Tibial nerve (tissue), 4 donors: ENCODE data around the gene DYNC1LI1. TPM values are rescaled to one million over a fixed set of nuclear protein-coding genes. Genes with fewer than 3 reads are reported as not detected.

Experiments used
- DNase-seq, 2 donors: peaks; one replicate each; pipeline ENCODE4 v3.0.0-alpha.2; 2019; ENCODE audit warnings: low spot score in 2 of 2
- H3K27ac ChIP-seq, 4 donors: fragments of 200-600 bp; sonication (generic) in 3 of 4; one replicate each; pipeline ENCODE4 v1.5.1; 2017 to 2019; ENCODE audit warnings: mild to moderate bottlenecking in 1 of 4
- H3K27me3 ChIP-seq, 2 donors: fragments of 200-600 bp; sonication (generic) in 1 of 2; one replicate each; pipeline versions ENCODE4 v1.5.1 to v1.6.0; 2017 to 2019
- H3K36me3 ChIP-seq, 3 donors: fragments of 200-600 bp; sonication (generic); one replicate each; pipeline ENCODE4 v1.5.1; 2018 to 2019
- H3K4me1 ChIP-seq, 4 donors: fragments of 200-600 bp; sonication (generic) in 3 of 4; one replicate each; pipeline ENCODE4 v1.5.1; 2017 to 2019
- H3K4me3 ChIP-seq, 4 donors: fragments of 200-600 bp; sonication (generic) in 3 of 4; one replicate each; pipeline ENCODE4 v1.5.1; 2017 to 2019; ENCODE audit warnings: mild to moderate bottlenecking in 1 of 4, moderate library complexity in 1 of 4
- H3K9me3 ChIP-seq, 4 donors: fragments of 200-600 bp; sonication (generic) in 3 of 4; one replicate each; pipeline ENCODE4 v1.5.1; 2017 to 2019
- EP300 ChIP-seq, 2 donors: sonication (generic); formaldehyde crosslinking; IDR thresholded peaks; one replicate each; pipeline ENCODE4 v1.6.1; 2017; ENCODE audit warnings: antibody characterized with exemption in 2 of 2, mild to moderate bottlenecking in 1 of 2
- POLR2A ChIP-seq, 2 donors: fragments of 450-650 bp; IDR thresholded peaks; one replicate each; pipeline ENCODE4 v1.6.1; 2017; ENCODE audit warnings: antibody characterized with exemption in 2 of 2, mild to moderate bottlenecking in 2 of 2, moderate library complexity in 2 of 2
- WGBS, 2 donors: methylation state at CpG; one replicate each; pipeline ENCODE4 v1.1.5; 2018; 5-methylcytosine and 5-hydroxymethylcytosine counted together
- total RNA-seq, 4 donors: library from RNA; depleted of rRNA; stranded (reverse); fragments of >200 nt; gene quantifications; one replicate each; pipeline ENCODE4 v1.1.0, GENCODE V29; 2016
- TF ChIP-seq, protein P1 (sequence below), 5 experiments: fragments of 200-600 bp in 3 of 5; fragments of 450-650 bp in 2 of 5; sonication (generic) in 3 of 5; IDR thresholded peaks; one replicate each; pipeline ENCODE4 v1.5.1; 2016 to 2019; ENCODE audit warnings: antibody characterized with exemption in 5 of 5, mild to moderate bottlenecking in 3 of 5, moderate library complexity in 2 of 5

DYNC1LI1 gene
- total RNA-seq, 4 donors from 2014 or later: 19.0 to 39.6 (median 23.9) TPM

DNA sequence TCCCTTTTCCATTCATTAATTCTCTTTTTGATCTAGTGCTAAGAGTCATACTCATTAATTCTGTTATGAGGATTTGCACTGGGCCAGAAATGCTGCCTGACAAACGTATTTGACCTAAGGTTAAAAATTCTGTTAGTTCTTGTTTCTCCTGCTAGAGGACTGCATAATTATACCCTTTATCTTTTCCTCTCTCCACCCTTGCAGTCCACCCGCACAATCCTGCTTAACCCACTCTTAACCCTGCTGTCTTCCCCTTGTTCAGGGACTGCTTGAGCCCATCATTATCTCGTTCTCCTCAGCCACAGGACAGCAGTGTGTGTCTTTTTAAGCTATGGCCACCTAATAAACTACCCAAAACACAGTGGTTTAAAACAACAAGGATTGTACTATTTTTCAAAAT lies 31.1 kb upstream of the DYNC1LI1 start:
- H3K27ac ChIP-seq: no peak overlapping the region
- no peak for TF ChIP-seq POLR2A (IDR thresholded peaks at IDR 0.05)
- no peak for TF ChIP-seq EP300 (IDR thresholded peaks at IDR 0.05)
- TF ChIP-seq, protein P1, sequence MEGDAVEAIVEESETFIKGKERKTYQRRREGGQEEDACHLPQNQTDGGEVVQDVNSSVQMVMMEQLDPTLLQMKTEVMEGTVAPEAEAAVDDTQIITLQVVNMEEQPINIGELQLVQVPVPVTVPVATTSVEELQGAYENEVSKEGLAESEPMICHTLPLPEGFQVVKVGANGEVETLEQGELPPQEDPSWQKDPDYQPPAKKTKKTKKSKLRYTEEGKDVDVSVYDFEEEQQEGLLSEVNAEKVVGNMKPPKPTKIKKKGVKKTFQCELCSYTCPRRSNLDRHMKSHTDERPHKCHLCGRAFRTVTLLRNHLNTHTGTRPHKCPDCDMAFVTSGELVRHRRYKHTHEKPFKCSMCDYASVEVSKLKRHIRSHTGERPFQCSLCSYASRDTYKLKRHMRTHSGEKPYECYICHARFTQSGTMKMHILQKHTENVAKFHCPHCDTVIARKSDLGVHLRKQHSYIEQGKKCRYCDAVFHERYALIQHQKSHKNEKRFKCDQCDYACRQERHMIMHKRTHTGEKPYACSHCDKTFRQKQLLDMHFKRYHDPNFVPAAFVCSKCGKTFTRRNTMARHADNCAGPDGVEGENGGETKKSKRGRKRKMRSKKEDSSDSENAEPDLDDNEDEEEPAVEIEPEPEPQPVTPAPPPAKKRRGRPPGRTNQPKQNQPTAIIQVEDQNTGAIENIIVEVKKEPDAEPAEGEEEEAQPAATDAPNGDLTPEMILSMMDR (IDR thresholded peaks at IDR 0.05): no peak
- no peaks in the 10 kb centered on the region for H3K9me3 ChIP-seq
- WGBS, 2 donors: 31 to 34% methylated on average over 3 of the region's 3 CpGs
- H3K4me3 ChIP-seq: no peak overlapping the region
- H3K36me3 ChIP-seq: no peaks in the 10 kb centered on the region
- no peaks in the 10 kb centered on the region for H3K4me1 ChIP-seq
- H3K27me3 ChIP-seq: no peaks in the 10 kb centered on the region
- DNase-seq: no peak

DNA sequence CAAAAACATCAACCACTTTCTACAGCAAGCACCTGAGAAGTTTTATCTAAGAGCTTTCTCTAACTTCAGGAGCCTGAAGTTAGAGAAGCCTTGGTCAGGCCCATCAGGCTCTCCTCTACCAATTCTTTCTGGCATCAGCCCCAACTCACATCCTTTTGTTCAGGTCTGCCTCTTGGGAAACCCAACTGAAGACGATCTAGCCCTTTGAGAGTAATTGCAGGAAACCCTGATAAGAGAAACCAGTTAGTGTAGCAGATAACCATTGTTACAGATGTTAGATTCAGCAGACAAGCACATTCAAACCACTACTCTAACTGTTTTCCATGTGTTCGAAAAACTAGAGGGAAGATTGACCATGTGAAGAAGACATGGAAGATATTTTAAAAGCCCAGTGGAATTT lies 27.0 kb upstream of the DYNC1LI1 start:
- H3K9me3 ChIP-seq: no peaks in the 10 kb centered on the region
- no peaks in the 10 kb centered on the region for H3K4me1 ChIP-seq
- H3K36me3 ChIP-seq: no peaks in the 10 kb centered on the region
- TF ChIP-seq POLR2A (IDR thresholded peaks at IDR 0.05): no peak
- TF ChIP-seq, protein P1 (IDR thresholded peaks at IDR 0.05): no peak
- no peak for TF ChIP-seq EP300 (IDR thresholded peaks at IDR 0.05)
- H3K27me3 ChIP-seq: peaks cover 0 to 5% of the 10 kb centered on the region in 2 donors
- WGBS, 2 donors: 46 to 59% methylated on average over 2 of the region's 2 CpGs
- no peak for DNase-seq
- H3K27ac ChIP-seq: no peak overlapping the region
- H3K4me3 ChIP-seq: no peak overlapping the region

DNA sequence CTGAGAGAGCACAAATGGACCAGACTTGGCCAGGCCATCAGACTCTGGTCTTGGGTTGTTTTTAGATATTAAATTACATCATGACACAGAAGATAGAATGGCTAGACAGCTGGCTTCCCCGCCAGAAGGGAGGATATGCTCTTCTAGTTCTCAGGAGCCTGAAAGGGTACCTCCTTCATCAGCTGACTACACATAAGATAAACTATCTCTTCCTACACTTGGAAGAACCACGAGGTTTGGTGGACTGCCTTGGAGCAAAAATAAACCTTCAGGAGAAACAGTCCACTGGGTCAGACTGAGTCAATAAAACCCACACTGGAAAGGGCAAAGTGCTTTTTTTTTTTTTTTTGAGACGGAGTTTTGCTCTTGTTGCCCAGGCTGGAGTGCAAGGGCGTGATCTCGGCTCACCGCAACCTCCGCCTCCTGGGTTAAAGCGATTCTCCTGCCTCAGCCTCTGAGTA lies 26.3 kb upstream of the DYNC1LI1 start:
- Histone ChIP-seq H3K27ac (no peak overlapping the region), H3K9me3 (no peaks in the 10 kb centered on the region), H3K36me3 (no peaks in the 10 kb centered on the region), H3K4me1 (no peaks in the 10 kb centered on the region), H3K4me3 (no peak overlapping the region), H3K27me3 (peaks cover 0 to 7% of the 10 kb centered on the region in 2 donors)
- 63 to 77% methylated on average over 8 of the region's 8 CpGs for WGBS, 2 donors
- TF ChIP-seq, protein P1 (IDR thresholded peaks at IDR 0.05): no peak
- no peak for TF ChIP-seq EP300 (IDR thresholded peaks at IDR 0.05)
- TF ChIP-seq POLR2A (IDR thresholded peaks at IDR 0.05): no peak
- no peak for DNase-seq

DNA sequence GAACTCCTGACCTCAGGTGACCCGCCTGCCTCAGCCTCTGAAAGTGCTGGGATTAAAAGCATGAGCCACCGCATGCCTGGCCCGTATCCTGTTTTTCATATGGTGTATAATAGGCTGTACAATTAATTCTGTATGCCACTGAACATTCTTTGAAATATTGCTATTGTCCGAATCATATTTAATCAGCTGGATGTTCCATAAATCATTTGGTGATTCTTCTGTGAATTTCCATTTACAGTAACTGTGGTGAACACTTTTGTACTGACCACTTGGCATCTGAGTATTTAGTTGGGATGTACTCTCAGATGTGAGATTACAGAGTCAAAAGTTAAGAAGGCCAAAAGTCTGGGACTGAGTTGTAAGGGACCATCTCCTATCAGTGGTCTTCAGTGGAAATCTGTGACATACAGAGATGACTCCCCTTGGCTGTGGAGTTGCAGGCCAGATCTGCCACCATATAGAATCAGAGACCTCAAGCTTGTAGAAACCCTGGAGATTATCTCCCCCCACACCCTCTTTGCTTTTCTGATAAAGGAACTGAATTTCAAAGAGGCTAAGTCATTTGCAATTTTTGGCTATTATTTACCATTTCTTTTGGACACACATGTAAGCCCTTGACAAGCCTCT lies 25.7 kb upstream of the DYNC1LI1 start:
- Histone ChIP-seq H3K4me1 (no peaks in the 10 kb centered on the region), H3K36me3 (no peaks in the 10 kb centered on the region), H3K4me3 (no peak overlapping the region), H3K9me3 (no peaks in the 10 kb centered on the region), H3K27me3 (peaks cover 0 to 7% of the 10 kb centered on the region in 2 donors), H3K27ac (no peak overlapping the region)
- 90 to 91% methylated on average over 4 of the region's 4 CpGs for WGBS, 2 donors
- TF ChIP-seq POLR2A (IDR thresholded peaks at IDR 0.05): no peak
- TF ChIP-seq, protein P1 (IDR thresholded peaks at IDR 0.05): no peak
- no peak for TF ChIP-seq EP300 (IDR thresholded peaks at IDR 0.05)
- DNase-seq: no peak

- no peak for DNase-seq
- Histone ChIP-seq H3K4me3 (no peak overlapping the region), H3K4me1 (no peaks in the 10 kb centered on the region), H3K36me3 (no peaks in the 10 kb centered on the region), H3K9me3 (no peaks in the 10 kb centered on the region), H3K27me3 (peaks cover 0 to 7% of the 10 kb centered on the region in 2 donors), H3K27ac (no peak overlapping the region)
- 78 to 89% methylated on average over 2 of the region's 2 CpGs for WGBS, 2 donors
- TF ChIP-seq EP300 (IDR thresholded peaks at IDR 0.05): no peak
Observed at GRCh38 chr3:32595323-32595722, 24.7 kb upstream of the DYNC1LI1 start.
